ENCODE results near the gene TP53TG5. TPM values are rescaled to one million over a fixed set of nuclear protein-coding genes. Genes with fewer than 3 reads are reported as not detected.
"Not testable (repeated sequence)": the region's sequence is repeated elsewhere in the genome, so short reads cannot be mapped to it uniquely, and the experiment has no call there.

TP53TG5 gene
- total RNA-seq, 1 donor from 2014 or later = 0.08 TPM

- no peaks in the 10 kb centered on the region for H3K9me3 Mint-ChIP-seq
- H3K4me1 Mint-ChIP-seq (ENCODE audit: low read depth) = peaks cover 75% of the 10 kb centered on the region
- H3K4me3 Mint-ChIP-seq = no peak overlapping the region
- H3K27ac Mint-ChIP-seq = no peak overlapping the region
- no peaks in the 10 kb centered on the region for H3K27me3 Mint-ChIP-seq (ENCODE audit: insufficient read depth)
- DNase-seq (ENCODE audit: low spot score) = no peak
- no peaks in the 10 kb centered on the region for H3K36me3 Mint-ChIP-seq (ENCODE audit: low read depth)
- intact Hi-C loops (cut with micrococcal nuclease) = loop anchor here (5.0 kb wide), 1 partner anchor 392 kb away; the partner anchor contains the start of gene STK4
Measured at GRCh38 chr20:45359069-45359405, 19.1 kb downstream of the TP53TG5 start.

DNA sequence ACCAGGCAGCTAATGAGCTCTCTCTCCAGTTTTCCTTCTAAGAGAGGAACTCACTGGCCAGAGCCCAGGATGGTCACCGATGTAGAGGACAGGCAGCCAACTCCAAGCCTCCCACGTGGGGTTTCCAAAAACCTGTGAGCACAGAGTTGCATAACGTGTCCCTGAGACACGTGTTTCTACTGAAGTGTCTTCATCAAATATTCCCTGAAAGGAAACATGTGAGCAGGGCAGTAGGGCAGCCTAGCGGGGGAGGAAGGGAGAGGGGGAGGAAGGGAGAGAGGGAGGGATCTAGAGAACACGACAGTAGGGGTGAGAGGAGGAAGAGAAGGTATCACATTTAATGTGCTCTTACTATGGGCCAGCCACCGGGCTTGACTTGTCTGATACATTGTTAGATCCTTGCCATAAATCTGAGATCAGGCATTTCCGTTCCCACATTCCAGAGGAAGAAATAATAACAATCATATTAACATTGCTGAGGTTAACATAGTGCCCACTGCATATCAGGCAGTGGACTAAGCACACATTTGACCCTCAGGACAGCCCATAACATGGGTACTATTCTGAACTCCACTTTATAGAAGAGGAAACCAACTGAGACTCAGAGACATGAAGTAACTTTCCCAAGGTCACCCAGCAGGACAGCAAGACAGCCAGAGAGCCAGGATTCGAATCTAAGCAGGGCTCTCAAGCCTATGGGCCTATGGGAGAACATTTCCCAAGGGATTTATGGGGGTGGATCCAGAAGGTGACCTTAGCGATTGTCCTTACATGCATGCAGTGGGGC is 19.6 kb downstream of the TP53TG5 start:
- H3K36me3 Mint-ChIP-seq (ENCODE audit: low read depth) = no peaks in the 10 kb centered on the region
- no peaks in the 10 kb centered on the region for H3K9me3 Mint-ChIP-seq
- no peak overlapping the region for H3K4me3 Mint-ChIP-seq
- peak overlapping the region; percentile 31 for H3K27ac Mint-ChIP-seq
- H3K27me3 Mint-ChIP-seq (ENCODE audit: insufficient read depth) = no peaks in the 10 kb centered on the region
- intact Hi-C loops (cut with micrococcal nuclease) = loop anchor here (5.0 kb wide), 1 partner anchor 391 kb away; the partner anchor contains the start of gene STK4
- peaks cover 75% of the 10 kb centered on the region for H3K4me1 Mint-ChIP-seq (ENCODE audit: low read depth)
- no peak for DNase-seq (ENCODE audit: low spot score)

DNA sequence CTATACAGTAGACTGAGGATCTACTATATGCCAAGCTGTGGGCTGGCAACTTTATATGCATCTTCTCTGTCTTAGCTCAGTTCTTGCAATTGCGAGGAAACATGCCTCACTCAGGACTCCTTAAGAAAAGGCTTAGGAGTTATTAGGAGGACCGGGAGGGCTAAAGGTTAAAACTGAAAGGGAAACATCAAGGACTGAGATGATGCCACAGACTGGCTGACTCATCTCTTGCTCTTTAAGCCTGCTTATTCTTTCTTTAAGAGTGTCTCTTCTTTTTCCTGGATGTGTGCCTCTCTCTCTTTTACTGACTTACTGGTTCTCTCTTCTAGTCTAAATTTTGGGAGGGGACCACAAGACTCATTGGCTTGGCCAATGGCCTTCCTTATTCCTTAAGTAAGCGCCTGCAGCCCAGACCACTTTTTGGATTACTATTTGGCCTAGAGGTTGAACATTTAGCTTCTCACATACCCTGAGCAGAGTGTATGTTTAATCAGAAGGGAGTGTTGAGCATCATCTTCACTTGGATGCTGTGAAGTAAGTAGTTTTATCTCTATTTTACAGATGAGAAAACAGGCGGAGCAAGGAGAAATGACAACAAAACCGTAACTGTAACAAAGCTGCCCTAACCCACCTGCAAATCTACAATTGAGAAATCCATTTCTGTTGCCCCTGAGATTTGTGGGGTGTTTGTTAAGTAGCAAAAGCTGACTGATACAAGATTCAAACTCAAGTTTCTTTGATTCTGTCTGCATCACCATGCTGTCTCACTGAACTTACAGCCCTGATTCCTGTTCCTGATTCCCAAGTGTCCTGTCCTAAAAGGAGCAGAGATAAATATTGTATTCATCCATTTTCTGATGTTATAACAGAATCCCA is 22.7 kb downstream of the TP53TG5 start:
- peak; percentile 14 for DNase-seq (ENCODE audit: low spot score)
- H3K4me1 Mint-ChIP-seq (ENCODE audit: low read depth) = peaks cover 68% of the 10 kb centered on the region
- H3K36me3 Mint-ChIP-seq (ENCODE audit: low read depth) = no peaks in the 10 kb centered on the region
- H3K9me3 Mint-ChIP-seq = no peaks in the 10 kb centered on the region
- no peaks in the 10 kb centered on the region for H3K27me3 Mint-ChIP-seq (ENCODE audit: insufficient read depth)
- H3K27ac Mint-ChIP-seq = peak overlapping the region; percentile 91
- intact Hi-C loops (cut with micrococcal nuclease) = loop anchor here (1.0 to 5.0 kb wide), 3 partner anchors 8 to 388 kb away; partner anchors contain the start of genes STK4 and SYS1
- H3K4me3 Mint-ChIP-seq = peak overlapping the region; percentile 75

- intact Hi-C loops (cut with micrococcal nuclease) = loop anchor here (1.0 to 5.0 kb wide), 3 partner anchors 9 to 387 kb away; partner anchors contain the start of genes STK4 and SYS1
- no peaks in the 10 kb centered on the region for H3K9me3 Mint-ChIP-seq
- H3K27ac Mint-ChIP-seq = peak overlapping the region; percentile 91
- no peaks in the 10 kb centered on the region for H3K36me3 Mint-ChIP-seq (ENCODE audit: low read depth)
- H3K27me3 Mint-ChIP-seq (ENCODE audit: insufficient read depth) = no peaks in the 10 kb centered on the region
- H3K4me1 Mint-ChIP-seq (ENCODE audit: low read depth) = peaks cover 73% of the 10 kb centered on the region
- no peak for DNase-seq (ENCODE audit: low spot score)
- peak overlapping the region; percentile 75 for H3K4me3 Mint-ChIP-seq
Measured at GRCh38 chr20:45354423-45355208, 23.5 kb downstream of the TP53TG5 start.

- Mint-ChIP-seq H3K9me3 (no peaks in the 10 kb centered on the region), H3K27me3 (ENCODE audit: insufficient read depth) (no peaks in the 10 kb centered on the region), H3K4me3 (no peak overlapping the region), H3K4me1 (ENCODE audit: low read depth) (peaks cover 65% of the 10 kb centered on the region), H3K27ac (peak overlapping the region; percentile 91), H3K36me3 (ENCODE audit: low read depth) (no peaks in the 10 kb centered on the region)
- DNase-seq (ENCODE audit: low spot score) = no peak
- intact Hi-C loops (cut with micrococcal nuclease) = loop anchor here (2.0 kb wide), 1 partner anchor 35 kb away; no protein-coding TSS in a partner anchor
Measured at GRCh38 chr20:45353746-45354145, 24.4 kb downstream of the TP53TG5 start.

- Mint-ChIP-seq H3K36me3 (ENCODE audit: low read depth) (peaks cover 1% of the 10 kb centered on the region), H3K9me3 (no peaks in the 10 kb centered on the region), H3K4me1 (ENCODE audit: low read depth) (peaks cover 55% of the 10 kb centered on the region), H3K27me3 (ENCODE audit: insufficient read depth) (no peaks in the 10 kb centered on the region), H3K27ac (no peak overlapping the region), H3K4me3 (no peak overlapping the region)
- intact Hi-C loops (cut with micrococcal nuclease) = no loop called here
- DNase-seq (ENCODE audit: low spot score) = no peak
Measured at GRCh38 chr20:45352729-45353128, 25.4 kb downstream of the TP53TG5 start.

GRCh38 chr20:45350795-45351194 is 27.3 kb downstream of the TP53TG5 start:
- intact Hi-C loops (cut with micrococcal nuclease); DNase-seq (ENCODE audit: low spot score); H3K27me3 Mint-ChIP-seq (ENCODE audit: insufficient read depth); H3K9me3 Mint-ChIP-seq; H3K27ac Mint-ChIP-seq; H3K4me3 Mint-ChIP-seq: not testable (repeated sequence)
- Mint-ChIP-seq H3K4me1 (ENCODE audit: low read depth) (peaks cover 58% of the 10 kb centered on the region), H3K36me3 (ENCODE audit: low read depth) (peaks cover 15% of the 10 kb centered on the region)

DNA sequence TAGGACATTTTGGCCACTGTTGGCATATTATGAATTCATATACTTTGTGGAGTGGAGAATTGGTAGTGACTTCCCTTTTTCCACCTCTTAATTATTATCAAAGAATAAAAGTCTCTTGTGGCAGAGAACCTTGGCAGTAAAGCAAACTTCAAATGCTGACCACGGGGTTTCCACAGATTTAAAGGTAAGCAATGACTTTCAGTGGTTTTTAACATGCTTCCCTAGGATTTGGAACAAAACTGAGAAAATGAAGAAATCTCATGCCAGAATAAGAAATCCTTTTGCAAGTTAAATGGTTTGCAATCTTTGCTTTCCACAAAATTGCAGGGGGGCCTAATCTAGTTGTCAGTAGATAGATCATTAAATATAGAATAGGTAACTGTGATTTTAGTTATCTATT is 27.9 kb downstream of the TP53TG5 start:
- Mint-ChIP-seq H3K36me3 (ENCODE audit: low read depth) (peaks cover 18% of the 10 kb centered on the region), H3K27me3 (ENCODE audit: insufficient read depth) (no peaks in the 10 kb centered on the region), H3K4me3 (no peak overlapping the region), H3K4me1 (ENCODE audit: low read depth) (peaks cover 58% of the 10 kb centered on the region), H3K9me3 (no peaks in the 10 kb centered on the region), H3K27ac (no peak overlapping the region)
- no peak for DNase-seq (ENCODE audit: low spot score)
- intact Hi-C loops (cut with micrococcal nuclease) = no loop called here

GRCh38 chr20:45347936-45348778 is 30.0 kb downstream of the TP53TG5 start, which contains the start of gene SDC4:
Gene SDC4 (minus strand): TSS chr20:45348424. CDS start chr20:45348384, 40 bp downstream.
- peak within 1 kb of the TSS; percentile 80 for H3K27ac Mint-ChIP-seq
- peaks cover 32% of the 10 kb centered on the region for H3K36me3 Mint-ChIP-seq (ENCODE audit: low read depth)
- H3K4me3 Mint-ChIP-seq = peak within 1 kb of the TSS; percentile 98
- peaks cover 57% of the 10 kb centered on the region for H3K4me1 Mint-ChIP-seq (ENCODE audit: low read depth)
- intact Hi-C loops (cut with micrococcal nuclease) = loop anchor here (1.0 kb wide), 2 partner anchors 9 to 15 kb away; partner anchors contain the start of gene SYS1
- H3K9me3 Mint-ChIP-seq = no peaks in the 10 kb centered on the region
- H3K27me3 Mint-ChIP-seq (ENCODE audit: insufficient read depth) = no peaks in the 10 kb centered on the region
- peak; percentile 71 for DNase-seq (ENCODE audit: low spot score)

DNA sequence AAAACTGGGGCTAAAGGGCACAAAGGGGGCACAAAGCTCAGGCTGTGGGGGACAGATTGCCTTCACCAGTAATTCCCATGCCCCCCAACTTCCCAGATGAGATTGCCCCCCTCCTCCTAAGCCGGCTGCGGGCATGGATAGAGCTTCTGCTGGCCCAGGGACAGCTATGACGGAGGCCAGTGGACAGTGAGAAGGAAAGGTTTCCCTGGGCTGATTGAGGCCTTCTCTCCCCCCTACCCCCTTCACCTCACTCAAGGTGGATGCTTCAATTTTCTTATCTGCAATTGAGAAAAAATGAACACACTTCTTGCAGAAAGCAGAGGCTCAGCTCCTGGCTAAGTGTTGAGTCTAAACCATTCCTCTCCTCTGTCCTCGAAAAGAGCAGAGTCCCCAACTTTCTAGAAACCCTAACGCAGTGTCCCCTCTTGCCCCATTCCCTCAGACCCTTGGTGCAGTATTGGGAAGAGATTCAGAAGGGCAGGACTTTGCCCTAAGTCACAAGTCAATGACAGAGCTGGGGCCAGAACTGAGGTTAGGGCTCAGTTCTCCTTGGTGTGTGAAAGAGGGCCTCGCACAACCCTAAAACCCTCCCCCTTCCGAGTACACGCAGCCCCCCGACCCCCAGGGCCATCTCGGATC is 30.7 kb downstream of the TP53TG5 start:
- H3K9me3 Mint-ChIP-seq = no peaks in the 10 kb centered on the region
- intact Hi-C loops (cut with micrococcal nuclease) = no loop called here

DNA sequence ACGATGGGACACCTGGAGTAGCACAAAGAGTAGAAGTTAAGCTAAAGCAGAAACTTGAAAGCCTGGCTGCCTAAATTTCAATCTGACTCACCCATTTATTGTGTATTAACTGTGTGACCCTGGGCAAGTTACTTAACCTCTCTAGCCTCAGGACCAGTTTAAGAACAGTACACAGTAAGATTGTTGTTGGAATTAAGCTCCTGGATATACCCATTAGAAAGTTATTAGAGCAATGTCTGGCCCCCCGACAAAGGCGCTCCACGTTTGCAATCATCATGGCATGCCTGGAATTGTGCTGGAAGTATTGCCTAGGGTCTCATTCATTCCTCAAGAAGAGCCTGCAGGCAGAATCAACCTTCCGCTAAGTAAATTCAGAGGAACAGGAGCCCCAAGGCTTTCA is 31.3 kb downstream of the TP53TG5 start:
- peak overlapping the region; percentile 98 for H3K4me3 Mint-ChIP-seq
- peaks cover 69% of the 10 kb centered on the region for H3K4me1 Mint-ChIP-seq (ENCODE audit: low read depth)
- peak overlapping the region; percentile 57 for H3K27ac Mint-ChIP-seq
- H3K36me3 Mint-ChIP-seq (ENCODE audit: low read depth) = peaks cover 35% of the 10 kb centered on the region
- H3K9me3 Mint-ChIP-seq = no peaks in the 10 kb centered on the region
- H3K27me3 Mint-ChIP-seq (ENCODE audit: insufficient read depth) = no peaks in the 10 kb centered on the region
- intact Hi-C loops (cut with micrococcal nuclease) = no loop called here
- no peak for DNase-seq (ENCODE audit: low spot score)

More for the DNA sequence above, 30.7 kb downstream of the TP53TG5 start:
- peak overlapping the region; percentile 98 for H3K4me3 Mint-ChIP-seq
- no peak for DNase-seq (ENCODE audit: low spot score)
- H3K27me3 Mint-ChIP-seq (ENCODE audit: insufficient read depth) = no peaks in the 10 kb centered on the region
- peaks cover 35% of the 10 kb centered on the region for H3K36me3 Mint-ChIP-seq (ENCODE audit: low read depth)
- peaks cover 63% of the 10 kb centered on the region for H3K4me1 Mint-ChIP-seq (ENCODE audit: low read depth)
- peak overlapping the region; percentile 57 for H3K27ac Mint-ChIP-seq

Data from activated T-helper 1 cell treated with anti-CD3 and anti-CD28 coated beads, Interleukin-12 subunit alpha, Interleukin-12 subunit beta, Interleukin-2, Interleukin-4 antibody, amounts not matched to agents 30 ng/mL and 10 ng/mL and 1 ng/mL, durations not matched to agents 14 hours and 24 hours and 36 hours (primary cell).